ENCODE results near the gene CEP152. TPM values are rescaled to one million over a fixed set of nuclear protein-coding genes. Genes with fewer than 3 reads are reported as not detected.

Gene CEP152
- total RNA-seq, 4 donors from 2014 or later: 4.2 to 10.5 (median 4.8) TPM

DNA sequence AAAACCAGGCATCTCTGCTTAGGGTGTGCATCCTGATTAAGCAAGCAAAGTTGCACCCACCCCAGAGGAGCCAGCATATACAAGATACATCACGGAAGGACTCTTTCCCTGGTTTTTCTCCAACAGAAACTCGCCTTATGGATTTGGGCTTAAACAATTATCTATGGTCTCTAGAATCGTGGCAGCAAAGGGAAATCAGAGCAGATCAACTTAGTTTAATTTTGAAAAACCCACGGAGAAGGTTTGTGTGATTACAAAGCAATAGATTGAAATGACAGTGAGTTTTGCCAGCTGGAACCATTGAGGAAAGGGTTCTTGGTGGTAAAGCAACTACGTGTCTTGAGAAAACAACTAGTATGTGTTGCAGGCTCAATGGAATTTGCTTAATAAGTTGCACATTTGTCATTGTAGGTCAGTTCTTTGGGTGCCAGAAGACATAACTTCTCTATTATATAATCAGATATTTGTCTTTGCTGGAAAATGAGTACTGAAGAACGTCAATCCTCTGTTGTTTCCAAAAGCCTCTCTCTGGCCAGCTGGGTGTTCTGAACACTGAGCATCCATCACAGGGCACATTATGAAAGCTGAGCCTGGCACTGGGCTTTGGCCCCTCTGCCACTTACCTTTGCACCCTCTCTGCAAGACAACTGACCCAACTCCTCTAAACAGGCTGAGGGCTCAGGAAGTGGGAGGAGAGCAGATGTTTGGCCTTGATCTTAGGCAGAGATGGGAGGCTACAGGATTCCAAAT is 89.6 kb downstream of the CEP152 start:
- Histone ChIP-seq H3K27me3 (no peaks in the 10 kb centered on the region), H3K36me3 (no peaks in the 10 kb centered on the region), H3K27ac (no peak overlapping the region), H3K4me1 (no peaks in the 10 kb centered on the region), H3K4me3 (no peak overlapping the region), H3K9me3 (peaks cover 0 to under 1% of the 10 kb centered on the region in 2 donors)
- no peak for TF ChIP-seq POLR2A (IDR thresholded peaks at IDR 0.05)
- TF ChIP-seq, protein P1, sequence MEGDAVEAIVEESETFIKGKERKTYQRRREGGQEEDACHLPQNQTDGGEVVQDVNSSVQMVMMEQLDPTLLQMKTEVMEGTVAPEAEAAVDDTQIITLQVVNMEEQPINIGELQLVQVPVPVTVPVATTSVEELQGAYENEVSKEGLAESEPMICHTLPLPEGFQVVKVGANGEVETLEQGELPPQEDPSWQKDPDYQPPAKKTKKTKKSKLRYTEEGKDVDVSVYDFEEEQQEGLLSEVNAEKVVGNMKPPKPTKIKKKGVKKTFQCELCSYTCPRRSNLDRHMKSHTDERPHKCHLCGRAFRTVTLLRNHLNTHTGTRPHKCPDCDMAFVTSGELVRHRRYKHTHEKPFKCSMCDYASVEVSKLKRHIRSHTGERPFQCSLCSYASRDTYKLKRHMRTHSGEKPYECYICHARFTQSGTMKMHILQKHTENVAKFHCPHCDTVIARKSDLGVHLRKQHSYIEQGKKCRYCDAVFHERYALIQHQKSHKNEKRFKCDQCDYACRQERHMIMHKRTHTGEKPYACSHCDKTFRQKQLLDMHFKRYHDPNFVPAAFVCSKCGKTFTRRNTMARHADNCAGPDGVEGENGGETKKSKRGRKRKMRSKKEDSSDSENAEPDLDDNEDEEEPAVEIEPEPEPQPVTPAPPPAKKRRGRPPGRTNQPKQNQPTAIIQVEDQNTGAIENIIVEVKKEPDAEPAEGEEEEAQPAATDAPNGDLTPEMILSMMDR (IDR thresholded peaks at IDR 0.05): no peak
- DNase-seq: no peak
- intact Hi-C loops (cut with DNase I; ENCODE audit: low total_unique reads): no loop called here

DNA sequence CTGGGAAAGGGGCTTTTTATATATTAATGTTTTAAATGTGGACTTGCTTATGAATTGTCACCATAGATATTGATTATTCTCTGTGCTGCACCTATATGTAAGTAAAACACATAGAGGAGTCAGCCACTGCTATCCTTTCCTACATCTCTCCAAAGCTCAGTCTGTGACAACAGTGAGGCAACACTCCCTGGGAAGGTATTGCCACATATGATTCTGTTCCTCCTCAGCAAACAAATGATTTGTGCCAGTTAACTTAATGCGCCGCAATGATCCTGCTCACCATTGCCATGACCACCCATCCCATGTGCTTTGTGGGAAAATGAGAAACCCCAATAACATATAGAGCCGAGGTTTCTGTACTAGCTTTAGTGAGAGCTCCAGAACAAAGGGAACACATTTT is 90.2 kb downstream of the CEP152 start:
- Histone ChIP-seq H3K9me3 (peaks cover 0 to 5% of the 10 kb centered on the region in 2 donors), H3K4me1 (no peaks in the 10 kb centered on the region), H3K36me3 (no peaks in the 10 kb centered on the region), H3K27me3 (no peaks in the 10 kb centered on the region), H3K4me3 (no peak overlapping the region), H3K27ac (no peak overlapping the region)
- DNase-seq: no peak
- intact Hi-C loops (cut with DNase I; ENCODE audit: low total_unique reads): no loop called here
- TF ChIP-seq, protein P1 (IDR thresholded peaks at IDR 0.05): no peak
- TF ChIP-seq POLR2A (IDR thresholded peaks at IDR 0.05): no peak

DNA sequence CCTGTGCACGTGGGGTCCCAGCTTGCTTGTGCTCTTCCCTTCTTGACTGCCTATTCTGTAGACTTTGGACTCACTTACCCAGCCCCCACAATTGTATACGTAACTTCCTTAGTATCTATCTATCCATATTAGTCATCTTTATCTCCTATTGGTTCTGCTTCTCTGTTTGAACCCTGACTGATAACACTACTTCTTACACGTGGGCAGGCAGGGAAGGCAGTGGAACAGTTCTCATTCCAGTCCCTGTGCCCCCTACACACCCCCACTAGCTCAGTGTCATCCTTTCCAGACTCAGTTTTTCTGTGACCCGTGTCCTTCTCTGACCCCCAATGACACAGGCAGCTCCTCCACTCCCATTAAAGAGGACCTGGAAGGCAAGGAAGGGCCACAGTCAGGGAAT is 91.2 kb downstream of the CEP152 start:
- TF ChIP-seq POLR2A (IDR thresholded peaks at IDR 0.05): no peak
- TF ChIP-seq, protein P1 (IDR thresholded peaks at IDR 0.05): no peak
- intact Hi-C loops (cut with DNase I; ENCODE audit: low total_unique reads): no loop called here
- Histone ChIP-seq H3K27me3 (no peaks in the 10 kb centered on the region), H3K9me3 (peaks cover 0 to 10% of the 10 kb centered on the region in 2 donors), H3K4me3 (no peak overlapping the region), H3K27ac (no peak overlapping the region), H3K36me3 (no peaks in the 10 kb centered on the region), H3K4me1 (no peaks in the 10 kb centered on the region)
- no peak for DNase-seq

DNA sequence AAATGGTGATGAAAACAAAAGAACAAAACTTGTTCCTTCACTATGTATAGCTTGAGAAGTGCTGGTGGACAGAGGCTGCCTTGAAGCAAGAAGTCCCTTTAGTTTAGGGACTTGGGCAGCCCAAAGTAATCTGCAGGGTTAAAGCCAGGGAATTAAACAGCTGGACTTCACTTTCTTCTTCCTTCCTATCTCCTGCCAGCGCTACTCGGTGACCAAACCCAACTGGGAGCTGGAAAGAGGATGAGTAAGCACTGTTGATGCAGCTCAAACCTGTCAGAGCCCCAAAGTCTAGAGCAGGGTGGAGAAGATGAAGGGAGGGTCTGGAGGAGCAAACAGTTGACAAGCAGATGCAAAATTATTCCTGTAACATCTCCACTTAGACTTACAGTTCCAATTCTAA is 92.2 kb downstream of the CEP152 start:
- TF ChIP-seq POLR2A (IDR thresholded peaks at IDR 0.05): no peak
- TF ChIP-seq, protein P1 (IDR thresholded peaks at IDR 0.05): no peak
- Histone ChIP-seq H3K27me3 (no peaks in the 10 kb centered on the region), H3K27ac (no peak overlapping the region), H3K36me3 (no peaks in the 10 kb centered on the region), H3K4me3 (no peak overlapping the region), H3K4me1 (no peaks in the 10 kb centered on the region), H3K9me3 (peaks cover 0 to 10% of the 10 kb centered on the region in 2 donors)
- intact Hi-C loops (cut with DNase I; ENCODE audit: low total_unique reads): no loop called here
- no peak for DNase-seq

DNA sequence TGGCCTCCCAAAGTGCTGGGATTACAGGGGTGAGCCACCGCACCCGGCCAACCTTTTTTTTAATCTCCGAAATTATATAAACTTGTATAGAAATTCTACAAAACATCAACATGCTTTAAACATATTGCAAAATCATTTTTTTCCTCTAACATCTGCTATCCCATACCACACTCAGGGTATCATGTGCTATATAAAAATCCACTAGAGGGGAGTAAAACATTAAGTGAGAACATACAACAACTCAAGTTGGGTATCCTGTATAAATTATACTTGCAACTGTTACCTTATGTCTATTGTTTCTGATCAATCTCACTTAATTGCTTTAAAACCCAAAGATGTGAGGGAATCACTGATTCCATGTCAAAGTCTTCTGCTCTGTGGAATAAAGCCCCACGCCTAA is 93.4 kb downstream of the CEP152 start:
- H3K27me3 ChIP-seq: no peaks in the 10 kb centered on the region
- no peaks in the 10 kb centered on the region for H3K36me3 ChIP-seq
- no peaks in the 10 kb centered on the region for H3K4me1 ChIP-seq
- TF ChIP-seq, protein P1 (IDR thresholded peaks at IDR 0.05): no peak
- TF ChIP-seq POLR2A (IDR thresholded peaks at IDR 0.05): no peak
- no peak for DNase-seq
- no peak overlapping the region for H3K27ac ChIP-seq
- intact Hi-C loops (cut with DNase I; ENCODE audit: low total_unique reads): no loop called here
- no peak overlapping the region for H3K4me3 ChIP-seq
- H3K9me3 ChIP-seq: peaks cover 0 to 10% of the 10 kb centered on the region in 2 donors

Data from uterus (tissue), 4 donors.